Activated naive CD4-positive, alpha-beta T cell treated with anti-CD3 and anti-CD28 coated beads, Interleukin-2, amount 50 U/mL, for 16 hours (primary cell): Measurements from ENCODE around the gene KRT3.

Experiments
- DNase-seq: peaks from one replicate; pipeline ENCODE4 v3.0.0-alpha.2; 2020

KRT3 gene

GRCh38 chr12:52813203-52813819 lies 17.4 kb upstream of the KRT3 start:
- no peak for DNase-seq

- no peak for DNase-seq
These were observed 16.8 kb upstream of the KRT3 start for GRCh38 chr12:52812749-52813148.

DNA sequence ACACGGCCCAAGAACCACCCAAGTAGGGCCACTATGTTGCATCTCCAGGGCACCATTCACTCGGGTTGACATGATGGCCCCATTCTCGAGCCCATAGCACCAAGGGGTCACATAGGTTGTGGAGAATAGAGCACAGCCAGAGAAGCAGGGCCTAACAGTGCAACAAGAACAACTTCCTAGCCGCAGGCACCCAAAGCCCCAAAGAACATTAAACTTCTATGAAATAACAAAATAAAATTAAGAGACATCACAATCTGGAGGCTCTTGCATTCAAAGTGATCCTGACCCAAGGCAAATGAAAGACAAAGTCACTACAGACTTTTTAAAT lies 16.1 kb upstream of the KRT3 start:
- DNase-seq = no peak

DNA sequence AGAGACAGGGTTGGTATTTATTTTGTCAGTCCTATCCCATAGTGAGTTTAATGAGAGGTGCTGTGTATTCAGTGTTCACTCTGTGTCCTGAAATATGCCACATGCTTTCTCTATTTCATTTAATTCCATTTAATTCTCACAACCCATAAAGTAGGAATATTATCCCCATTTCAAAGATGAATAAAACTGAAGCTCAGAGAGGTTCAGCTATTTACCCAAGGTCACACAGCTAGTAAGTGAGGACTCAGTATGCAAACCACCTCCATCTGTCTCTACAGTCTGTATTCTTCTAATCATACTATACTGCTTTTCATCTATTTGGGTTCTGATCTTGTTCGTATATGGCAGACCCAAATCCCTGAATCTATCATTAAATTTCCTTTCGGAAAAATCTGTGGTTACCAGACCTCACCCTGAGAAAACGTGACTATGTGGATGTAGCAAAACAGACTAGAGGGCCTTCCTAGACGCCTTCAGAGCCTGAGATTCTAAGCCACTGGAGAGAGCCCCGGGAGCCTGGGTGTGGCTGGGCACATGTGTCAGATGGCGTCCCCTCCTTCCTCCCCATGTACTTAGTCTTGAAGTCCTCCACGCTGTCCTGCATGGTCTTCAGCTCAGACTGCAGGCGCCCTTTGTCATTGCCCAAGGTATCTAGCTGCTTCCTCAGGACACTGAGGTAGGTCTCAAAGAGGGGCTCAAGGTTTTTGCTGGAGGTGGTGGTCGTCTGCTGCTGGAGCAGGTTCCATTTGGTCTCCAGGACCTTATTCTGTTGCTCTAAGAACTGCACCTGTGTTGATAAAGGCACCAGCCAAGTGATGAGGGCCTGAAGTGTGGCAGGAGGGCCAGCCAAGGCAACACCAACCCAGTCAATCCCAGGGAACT lies 15.5 kb upstream of the KRT3 start:
- no peak for DNase-seq

DNA sequence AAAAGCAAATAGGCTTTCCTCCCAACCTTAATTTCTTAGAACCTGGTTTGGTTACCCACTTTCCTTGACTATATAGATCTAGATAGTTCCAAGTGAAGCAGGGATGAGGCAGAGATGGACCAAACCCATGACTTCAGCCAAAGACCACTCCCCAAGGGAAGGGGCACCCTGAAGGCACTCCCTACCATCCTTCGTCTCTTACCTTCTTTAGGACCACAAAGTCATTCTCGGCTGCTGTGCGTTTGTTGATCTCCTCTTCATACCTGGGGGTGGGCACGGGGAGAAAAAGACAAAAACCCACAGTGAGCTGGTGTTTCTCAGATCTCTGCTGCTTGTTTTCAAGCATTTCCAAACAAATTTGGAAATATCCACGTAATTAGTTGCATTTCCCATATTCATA lies 14.6 kb upstream of the KRT3 start:
- DNase-seq = no peak

DNA sequence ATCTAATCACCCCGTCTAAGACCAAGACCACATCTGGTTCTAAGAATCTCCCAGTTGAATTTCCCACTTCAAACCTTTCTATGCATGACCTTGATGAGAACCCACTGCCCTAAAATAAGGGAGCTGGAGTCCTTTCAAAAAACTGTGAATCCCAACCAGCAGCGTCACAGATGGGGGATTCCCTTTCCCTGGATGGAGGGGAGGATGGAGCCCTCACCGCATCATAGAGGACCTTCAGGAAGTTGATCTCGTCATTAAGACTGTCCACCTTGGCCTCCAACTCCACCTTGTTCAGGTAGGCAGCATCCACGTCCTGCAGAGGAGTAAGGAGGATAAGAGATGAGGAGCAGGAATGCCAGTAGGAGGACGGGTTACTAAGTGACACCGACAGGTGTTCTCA lies 13.2 kb upstream of the KRT3 start:
- DNase-seq = no peak

GRCh38 chr12:52808573-52809160 lies 12.8 kb upstream of the KRT3 start:
- DNase-seq = no peak

- no peak for DNase-seq
These were observed 11.9 kb upstream of the KRT3 start for GRCh38 chr12:52807544-52808470.

GRCh38 chr12:52806821-52807543 lies 11.1 kb upstream of the KRT3 start:
- DNase-seq = no peak

- DNase-seq = no peak
These were observed 10.4 kb upstream of the KRT3 start for GRCh38 chr12:52806169-52806811.

- no peak for DNase-seq
These were observed 9.8 kb upstream of the KRT3 start for GRCh38 chr12:52805739-52806138.

GRCh38 chr12:52805000-52805399 lies 9.1 kb upstream of the KRT3 start:
- no peak for DNase-seq

- no peak for DNase-seq
These were observed 6.5 kb upstream of the KRT3 start for GRCh38 chr12:52802442-52802841.

DNA sequence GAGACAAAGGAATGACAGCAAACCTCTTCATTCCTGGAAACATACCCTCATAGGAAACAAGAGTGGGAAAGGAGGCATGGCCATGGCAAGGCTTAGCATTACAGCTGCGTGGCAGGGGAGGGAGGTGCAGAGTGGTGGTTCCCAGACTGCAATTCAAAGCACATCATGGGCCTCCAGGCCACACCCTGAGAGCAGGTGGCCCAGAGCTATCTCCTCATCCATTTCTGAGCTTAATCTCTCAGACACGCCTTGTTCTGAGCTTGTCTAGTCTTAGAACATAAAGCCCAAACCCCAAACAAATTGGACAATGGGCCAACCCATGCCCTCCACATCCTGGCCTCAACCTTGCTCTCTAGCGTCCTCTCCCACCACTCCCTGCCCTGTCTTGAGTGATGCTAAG lies 5.9 kb upstream of the KRT3 start:
- DNase-seq = no peak

DNA sequence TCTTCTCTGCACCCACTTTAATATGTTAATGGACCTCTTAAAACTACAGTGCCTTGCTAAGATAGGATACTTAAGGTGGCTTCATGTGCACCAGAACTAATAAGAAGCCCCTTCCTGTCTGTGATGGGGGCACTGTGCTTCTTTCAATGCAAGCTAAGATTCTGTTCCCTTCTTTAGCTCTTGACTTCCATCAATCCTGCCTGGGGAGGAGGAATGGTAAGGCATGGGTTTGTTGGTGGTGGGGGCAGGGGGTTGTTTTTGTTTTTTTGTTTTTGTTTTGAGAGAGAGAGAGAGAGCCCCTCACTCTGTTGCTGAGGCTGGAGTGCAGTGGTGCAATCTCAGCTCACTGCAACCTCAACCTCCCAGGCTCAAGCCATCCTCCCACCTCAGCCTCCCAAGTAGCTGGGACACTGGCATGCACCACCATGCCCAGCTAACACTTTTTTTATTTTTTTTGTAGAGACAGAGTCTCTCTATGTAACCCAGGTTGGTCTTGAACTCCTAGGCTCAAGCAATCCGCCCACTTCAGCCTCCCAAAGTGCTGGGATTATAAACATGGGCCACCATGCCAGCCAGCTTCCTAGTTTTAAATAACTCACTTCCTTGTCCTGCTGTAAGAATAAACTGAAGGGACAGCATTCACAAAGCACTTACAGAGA lies 4.5 kb upstream of the KRT3 start:
- DNase-seq = no peak

DNA sequence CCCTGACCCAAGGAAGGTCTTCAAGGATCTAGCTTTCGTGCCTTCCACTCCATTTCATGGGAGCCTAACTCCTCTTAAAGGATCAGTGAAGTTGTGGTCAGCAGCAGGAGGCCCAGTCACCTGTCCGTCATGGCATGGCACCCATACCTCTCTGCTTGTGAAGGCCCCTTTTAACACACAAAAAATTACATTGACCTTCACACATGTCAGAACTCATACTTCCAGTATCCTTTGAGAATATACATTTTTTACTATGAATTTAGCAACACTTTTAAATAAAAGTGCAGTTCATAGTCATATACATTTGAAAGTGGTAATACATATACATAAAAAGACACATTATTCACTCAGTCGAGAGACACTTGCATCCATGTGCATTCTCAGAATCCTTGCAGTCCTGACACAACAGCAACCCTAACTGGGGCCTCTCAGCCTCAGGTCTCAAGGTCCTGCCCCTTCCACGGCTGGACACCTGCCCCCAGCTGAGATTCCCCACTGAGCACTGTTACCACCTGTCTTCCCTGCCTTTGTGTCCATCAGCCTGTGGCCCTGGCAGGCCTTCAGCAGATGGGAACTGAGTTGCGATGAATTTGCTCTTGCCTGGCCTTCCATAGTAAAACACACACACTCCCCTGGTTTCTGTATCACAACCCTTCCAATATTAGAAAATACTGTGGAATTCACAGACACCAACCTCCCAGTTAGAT lies 3.7 kb upstream of the KRT3 start:
- DNase-seq = no peak

GRCh38 chr12:52798671-52799504 lies 3.0 kb upstream of the KRT3 start:
- DNase-seq = no peak

DNA sequence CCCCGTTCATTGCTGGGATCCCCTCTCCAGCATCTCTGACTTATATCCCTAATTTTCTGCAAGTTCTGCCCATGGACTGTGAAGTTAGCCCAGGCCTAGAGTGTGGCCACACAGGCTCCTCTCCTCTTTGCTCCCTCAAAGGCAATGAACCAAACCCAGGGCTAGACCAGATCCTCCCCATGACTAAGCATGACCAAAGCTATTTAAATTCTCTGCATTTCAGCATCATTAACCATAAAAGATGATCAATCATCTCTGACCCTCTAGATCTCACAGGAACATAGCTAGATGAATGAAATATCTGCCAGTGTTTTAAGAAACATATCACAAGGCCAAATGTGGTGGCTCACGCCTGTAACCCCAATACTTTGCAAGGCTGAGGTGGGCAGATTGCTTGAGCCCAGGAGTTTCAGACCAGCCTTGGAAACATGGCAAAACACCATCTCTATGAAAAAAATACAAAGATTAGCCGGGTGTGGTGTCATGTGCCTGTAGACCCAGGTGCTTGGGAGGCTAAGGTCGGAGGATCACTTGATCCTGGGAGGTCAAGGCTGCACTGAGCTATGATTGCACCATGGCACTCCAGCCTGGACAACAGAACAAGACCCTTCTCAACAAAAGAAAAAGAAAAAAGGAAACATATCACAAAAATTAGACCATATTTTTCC lies 2.2 kb upstream of the KRT3 start:
- DNase-seq = no peak

DNA sequence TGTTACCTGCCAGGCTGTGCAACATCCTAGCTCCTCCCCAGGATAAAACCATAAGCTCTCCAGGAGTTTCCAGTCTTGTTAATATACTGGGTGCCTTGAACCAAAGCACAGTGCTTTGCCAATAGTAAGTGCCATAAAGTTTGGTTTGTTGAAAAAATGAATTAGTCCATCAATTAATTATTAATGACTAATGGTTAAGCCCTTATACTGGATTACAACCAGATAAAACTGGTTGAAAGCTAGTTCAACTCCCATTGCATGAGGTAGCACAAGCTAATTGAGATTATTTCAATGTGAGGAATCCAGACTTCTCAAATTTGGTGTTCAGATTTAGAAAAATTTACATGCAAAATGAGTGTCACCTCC lies 1.6 kb upstream of the KRT3 start:
- no peak for DNase-seq
